Mesodermal cell (in vitro differentiated cells): ENCODE results near the gene FAM118A.

Experiments
- H3K27ac ChIP-seq: 2 replicates; pipeline ENCODE4 v1.7.0; 2013; ENCODE audit warnings: mild to moderate bottlenecking, low read depth, low read length, moderate library complexity; ENCODE audit not compliant: severe bottlenecking
- H3K36me3 ChIP-seq: 2 replicates; pipeline ENCODE4 v1.7.1; 2013; ENCODE audit warnings: mild to moderate bottlenecking, low read length, moderate library complexity; ENCODE audit not compliant: control insufficient read depth, insufficient read depth
- H3K4me1 ChIP-seq: one replicate; pipeline ENCODE4 v1.7.1; 2013; ENCODE audit warnings: mild to moderate bottlenecking, low read length; ENCODE audit not compliant: insufficient read depth, control insufficient read depth, poor library complexity, severe bottlenecking
- H3K4me3 ChIP-seq: 2 replicates; pipeline ENCODE4 v1.7.0; 2013; ENCODE audit warnings: low read length, control low read depth, mild to moderate bottlenecking; ENCODE audit not compliant: insufficient read depth, poor library complexity, severe bottlenecking; ENCODE audit errors: extremely low read depth
- H3K9me3 ChIP-seq: 2 replicates; pipeline ENCODE4 v1.7.1; 2013; ENCODE audit warnings: mild to moderate bottlenecking, low read length, moderate library complexity; ENCODE audit not compliant: control insufficient read depth
- WGBS, 2 experiments: methylation state at CpG; one replicate each; pipeline ENCODE4 v1.1.5; 2013; ENCODE audit warnings: missing lambda C conversion rate in 2 of 2; ENCODE audit not compliant: insufficient coverage in 2 of 2; 5-methylcytosine and 5-hydroxymethylcytosine counted together

The FAM118A gene

DNA sequence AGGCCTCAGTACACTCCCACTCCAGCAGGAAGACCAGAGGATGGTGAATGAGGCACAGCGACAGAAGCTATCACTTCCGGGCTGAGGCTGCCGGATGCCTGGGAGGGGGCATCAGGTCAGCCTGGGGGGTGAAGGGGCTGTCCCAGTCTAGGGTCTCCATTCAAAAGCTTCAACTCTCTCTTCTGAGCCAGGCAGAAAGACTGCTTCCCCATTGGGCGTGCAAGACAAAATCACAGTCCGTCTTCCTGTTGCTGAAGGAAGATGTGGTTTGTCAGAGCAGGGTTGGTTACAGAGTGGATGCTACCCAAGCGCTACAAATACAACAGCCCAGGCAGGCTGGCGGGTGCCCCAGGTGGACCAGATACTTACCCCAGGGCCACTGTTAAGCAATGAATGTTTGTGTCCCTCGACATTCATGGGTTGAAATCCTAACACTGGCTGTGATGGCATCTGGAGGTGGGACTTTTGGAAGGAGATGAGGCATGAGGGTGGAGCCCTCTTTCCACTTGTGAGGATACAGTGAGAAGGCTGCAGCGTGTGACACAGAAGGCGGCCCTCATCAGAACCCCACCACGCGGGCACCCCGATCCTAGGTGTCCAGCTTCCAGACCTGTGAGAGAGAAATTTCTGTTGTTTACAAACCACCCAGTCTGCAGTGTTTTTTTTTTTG is 13.0 kb upstream of the FAM118A start:
- H3K36me3 ChIP-seq: no peaks in the 10 kb centered on the region
- no peaks in the 10 kb centered on the region for H3K9me3 ChIP-seq
- H3K27ac ChIP-seq: no peak overlapping the region
- H3K4me1 ChIP-seq: peaks cover 3% of the 10 kb centered on the region
- 95% methylated on average over 8 to 10 of the region's 13 CpGs for WGBS, 2 experiments
- H3K4me3 ChIP-seq: no peak overlapping the region

DNA sequence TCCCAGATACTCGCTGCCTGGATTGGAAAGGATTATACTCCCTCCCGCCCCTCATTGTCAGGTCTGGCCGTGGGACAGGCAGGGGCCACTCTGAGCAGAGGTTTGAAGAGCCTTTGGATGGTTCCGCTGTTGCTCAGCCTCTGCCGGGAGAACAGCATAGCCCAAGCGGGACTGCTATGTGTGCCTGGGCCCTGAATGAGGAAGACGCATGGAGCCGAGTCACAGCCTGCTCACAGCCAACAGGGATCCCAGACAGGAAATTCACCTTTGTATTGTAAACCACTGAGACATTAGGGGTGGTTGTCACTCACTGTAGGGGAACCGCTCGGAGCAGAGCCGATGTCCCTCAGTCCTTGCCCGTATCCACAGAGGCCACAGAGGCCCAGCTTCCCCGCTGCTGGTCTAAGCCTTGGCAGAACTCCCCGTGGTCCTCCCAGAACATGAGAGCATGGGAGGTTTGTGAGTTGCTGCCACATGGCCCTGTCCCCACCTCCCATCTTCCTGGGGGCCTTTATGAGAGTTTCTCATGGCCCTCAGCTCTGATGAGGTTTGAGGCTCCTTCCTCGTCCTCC is 10.7 kb upstream of the FAM118A start:
- H3K27ac ChIP-seq: no peak overlapping the region
- H3K4me3 ChIP-seq: no peak overlapping the region
- no peaks in the 10 kb centered on the region for H3K36me3 ChIP-seq
- H3K4me1 ChIP-seq: peaks cover 3% of the 10 kb centered on the region
- H3K9me3 ChIP-seq: no peaks in the 10 kb centered on the region
- WGBS, 2 experiments: 76 to 81% methylated on average over 15 of the region's 15 CpGs

GRCh38 chr22:45302751-45303150 is 7.0 kb upstream of the FAM118A start:
- WGBS, 2 experiments: 93 to 96% methylated on average over 4 to 5 of the region's 8 CpGs
- no peaks in the 10 kb centered on the region for H3K36me3 ChIP-seq
- no peak overlapping the region for H3K4me3 ChIP-seq
- H3K27ac ChIP-seq: no peak overlapping the region
- no peaks in the 10 kb centered on the region for H3K9me3 ChIP-seq
- H3K4me1 ChIP-seq: peaks cover 3% of the 10 kb centered on the region

- Histone ChIP-seq H3K4me3 (no peak overlapping the region), H3K4me1 (peaks cover 3% of the 10 kb centered on the region), H3K9me3 (no peaks in the 10 kb centered on the region), H3K27ac (no peak overlapping the region), H3K36me3 (no peaks in the 10 kb centered on the region)
- 81 to 100% methylated on average over 4 to 5 of the region's 7 CpGs for WGBS, 2 experiments
Observed at GRCh38 chr22:45303181-45303580, 6.6 kb upstream of the FAM118A start.

- Histone ChIP-seq H3K4me1 (no peaks in the 10 kb centered on the region), H3K27ac (no peak overlapping the region), H3K9me3 (no peaks in the 10 kb centered on the region), H3K36me3 (no peaks in the 10 kb centered on the region), H3K4me3 (no peak overlapping the region)
- WGBS, 2 experiments: 84 to 95% methylated on average over 2 to 6 of the region's 6 CpGs
Observed at GRCh38 chr22:45304971-45305370, 4.8 kb upstream of the FAM118A start.

DNA sequence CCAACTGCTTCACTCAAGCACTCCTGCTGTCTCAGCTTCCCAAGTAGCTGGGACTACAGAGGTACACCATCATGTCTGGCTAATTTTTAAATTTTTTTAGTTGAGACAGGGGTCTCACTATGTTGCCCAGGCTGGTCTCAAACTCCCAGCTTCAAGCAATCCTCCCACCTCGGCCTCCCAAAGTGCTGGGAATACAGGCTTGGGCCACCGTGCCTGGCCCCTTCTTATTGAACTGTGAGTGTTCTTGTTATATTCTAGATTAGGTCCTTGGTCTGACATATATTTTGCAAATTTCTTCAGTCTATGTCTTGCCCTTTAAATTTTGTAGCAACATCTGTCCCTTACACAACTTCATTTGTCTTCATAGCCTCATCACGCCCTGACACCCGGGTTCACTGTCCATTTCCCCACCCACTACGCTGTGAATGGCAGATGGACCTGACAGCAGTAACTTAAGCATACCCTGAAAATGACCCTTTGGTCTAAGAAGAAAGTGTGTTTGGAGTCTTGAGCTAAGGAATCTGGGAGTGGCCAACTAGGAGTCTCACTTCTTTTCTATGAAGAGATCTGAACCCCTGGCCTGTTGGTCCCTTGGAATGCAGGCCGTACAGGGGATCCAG is 4.2 kb upstream of the FAM118A start:
- no peak overlapping the region for H3K27ac ChIP-seq
- H3K4me3 ChIP-seq: no peak overlapping the region
- no peaks in the 10 kb centered on the region for H3K9me3 ChIP-seq
- 94% methylated on average over 4 to 5 of the region's 6 CpGs for WGBS, 2 experiments
- H3K36me3 ChIP-seq: no peaks in the 10 kb centered on the region
- no peaks in the 10 kb centered on the region for H3K4me1 ChIP-seq

- Histone ChIP-seq H3K9me3 (no peaks in the 10 kb centered on the region), H3K4me3 (no peak overlapping the region), H3K27ac (no peak overlapping the region), H3K36me3 (no peaks in the 10 kb centered on the region), H3K4me1 (peaks cover 5% of the 10 kb centered on the region)
- WGBS, 2 experiments: 96 to 98% methylated on average over 7 to 9 of the region's 9 CpGs
Observed at GRCh38 chr22:45306139-45306538, 3.6 kb upstream of the FAM118A start.

DNA sequence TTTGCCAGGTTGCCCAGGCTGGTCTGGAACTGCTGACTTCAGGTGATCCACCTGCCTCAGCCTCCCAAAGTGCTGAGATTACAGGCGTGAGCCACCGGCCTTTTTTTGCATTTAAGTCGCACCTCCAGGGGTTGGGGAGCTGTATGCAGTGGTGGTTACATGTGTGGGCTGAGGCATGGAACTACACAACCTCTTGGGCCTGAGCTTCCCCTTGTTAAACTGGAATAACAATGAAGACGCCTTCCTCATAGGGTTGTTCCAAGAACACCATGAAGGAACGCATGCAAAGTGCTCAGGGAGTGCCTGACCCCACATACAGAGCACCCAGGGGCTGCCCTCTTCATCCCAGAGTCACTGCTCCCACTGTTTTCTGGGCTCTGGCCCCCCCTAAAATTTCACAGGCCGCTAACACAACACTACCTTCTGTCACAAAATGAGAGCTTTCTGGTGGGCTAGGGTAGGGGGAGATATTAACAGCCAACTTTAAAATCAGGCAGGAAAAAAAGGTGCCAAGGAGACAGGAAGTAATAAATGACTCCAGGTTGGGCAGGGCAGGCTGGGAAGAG is 1.3 kb upstream of the FAM118A start:
- peaks cover 15% of the 10 kb centered on the region for H3K4me1 ChIP-seq
- 83 to 100% methylated on average over 1 to 4 of the region's 6 CpGs for WGBS, 2 experiments
- peaks cover 10% of the 10 kb centered on the region for H3K36me3 ChIP-seq
- no peak overlapping the region for H3K27ac ChIP-seq
- H3K9me3 ChIP-seq: no peaks in the 10 kb centered on the region
- no peak overlapping the region for H3K4me3 ChIP-seq

DNA sequence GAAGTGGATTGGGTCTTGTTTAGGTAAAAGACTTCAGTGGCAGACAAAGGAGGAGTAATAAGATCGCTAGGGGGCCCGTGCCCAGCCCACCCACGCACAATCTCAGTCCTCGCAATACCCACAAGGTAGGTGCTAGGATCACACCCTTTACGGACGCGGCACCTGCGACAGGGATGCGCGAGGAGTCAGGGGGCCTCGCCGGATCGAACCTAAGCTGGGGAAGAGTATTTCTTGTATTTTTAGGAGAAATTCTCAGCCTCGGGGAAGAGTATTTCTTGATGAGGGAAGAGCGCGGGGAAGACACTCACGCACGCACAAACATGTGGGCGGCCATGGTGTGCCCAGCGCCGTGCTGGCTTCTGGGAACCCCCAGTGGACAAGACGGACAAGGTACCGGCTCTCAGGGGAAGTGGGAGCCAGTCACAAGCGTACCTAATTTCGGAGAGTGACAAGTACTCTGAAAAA is 745 bp upstream of the FAM118A start:
- peak overlapping the region; percentile 45 for H3K27ac ChIP-seq
- peak overlapping the region; percentile 93 for H3K4me3 ChIP-seq
- peaks cover 10% of the 10 kb centered on the region for H3K36me3 ChIP-seq
- WGBS, 2 experiments: 74 to 79% methylated on average over 22 to 25 of the region's 25 CpGs
- peaks cover 20% of the 10 kb centered on the region for H3K4me1 ChIP-seq
- H3K9me3 ChIP-seq: no peaks in the 10 kb centered on the region

- H3K27ac ChIP-seq: peak overlapping the region; percentile 67
Observed at GRCh38 chr22:45310331-45310976, 720 bp downstream of the FAM118A start.

More at GRCh38 chr22:45310331-45310976, 720 bp downstream of the FAM118A start:
- Histone ChIP-seq H3K4me1 (peaks cover 29% of the 10 kb centered on the region), H3K9me3 (no peaks in the 10 kb centered on the region), H3K4me3 (peak overlapping the region; percentile 93), H3K36me3 (peaks cover 10% of the 10 kb centered on the region)
- WGBS, 2 experiments: 5% methylated on average over 26 to 33 of the region's 33 CpGs
